NCI-H2029 treated with DMSO at 0.1 percent for 48 hours (cell line): ENCODE data around the gene SEC22C.

Source experiments
- DNase-seq: peaks from one replicate; lab custom pipeline; 2025; lab: John Stamatoyannopoulos, UW

SEC22C gene

GRCh38 chr3:42498034-42498433, 83.7 kb downstream of the SEC22C start:
- no peak for DNase-seq
